22Rv1 (cell line): ENCODE measurements around the gene CHRNB1.
A peak's percentile ranks its signal among the peaks of the same experiment; 100 is the strongest.

Source experiments
- H3K27ac ChIP-seq: fragments of 450-650 bp; 2 replicates; pipeline ENCODE4 v1.5.1; 2017
- ZFX ChIP-seq: fragments of 450-650 bp; IDR thresholded peaks from 2 replicates; pipeline ENCODE4 v1.6.1; 2017; ENCODE audit warnings: antibody characterized with exemption, borderline replicate concordance
- TF ChIP-seq, protein P1 (sequence below): fragments of 450-650 bp; IDR thresholded peaks from 2 replicates; pipeline ENCODE4 v1.5.1; 2017; ENCODE audit warnings: mild to moderate bottlenecking

The CHRNB1 gene

DNA sequence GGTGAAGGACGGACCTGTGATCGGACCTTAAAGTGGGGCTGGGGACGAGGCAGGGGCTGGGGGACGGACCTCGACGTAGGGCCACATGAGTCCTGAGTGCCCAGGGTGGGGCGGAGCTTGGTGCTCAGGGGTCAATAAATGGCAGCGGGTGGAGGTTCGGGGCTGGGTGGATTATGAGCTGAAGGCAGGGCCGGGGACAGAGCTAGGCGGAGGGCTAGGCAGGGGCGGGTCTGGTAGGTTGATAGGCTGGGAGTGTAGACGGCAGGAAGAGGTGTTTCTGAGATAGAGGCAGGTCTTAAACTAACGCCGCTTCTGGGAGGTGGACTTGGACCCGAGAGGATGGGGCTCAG lies 733 bp downstream of the CHRNB1 start:
- TF ChIP-seq, protein P1, sequence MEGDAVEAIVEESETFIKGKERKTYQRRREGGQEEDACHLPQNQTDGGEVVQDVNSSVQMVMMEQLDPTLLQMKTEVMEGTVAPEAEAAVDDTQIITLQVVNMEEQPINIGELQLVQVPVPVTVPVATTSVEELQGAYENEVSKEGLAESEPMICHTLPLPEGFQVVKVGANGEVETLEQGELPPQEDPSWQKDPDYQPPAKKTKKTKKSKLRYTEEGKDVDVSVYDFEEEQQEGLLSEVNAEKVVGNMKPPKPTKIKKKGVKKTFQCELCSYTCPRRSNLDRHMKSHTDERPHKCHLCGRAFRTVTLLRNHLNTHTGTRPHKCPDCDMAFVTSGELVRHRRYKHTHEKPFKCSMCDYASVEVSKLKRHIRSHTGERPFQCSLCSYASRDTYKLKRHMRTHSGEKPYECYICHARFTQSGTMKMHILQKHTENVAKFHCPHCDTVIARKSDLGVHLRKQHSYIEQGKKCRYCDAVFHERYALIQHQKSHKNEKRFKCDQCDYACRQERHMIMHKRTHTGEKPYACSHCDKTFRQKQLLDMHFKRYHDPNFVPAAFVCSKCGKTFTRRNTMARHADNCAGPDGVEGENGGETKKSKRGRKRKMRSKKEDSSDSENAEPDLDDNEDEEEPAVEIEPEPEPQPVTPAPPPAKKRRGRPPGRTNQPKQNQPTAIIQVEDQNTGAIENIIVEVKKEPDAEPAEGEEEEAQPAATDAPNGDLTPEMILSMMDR = no peak
- TF ChIP-seq ZFX = no peak
- peak overlapping the region; percentile 82 for H3K27ac ChIP-seq

DNA sequence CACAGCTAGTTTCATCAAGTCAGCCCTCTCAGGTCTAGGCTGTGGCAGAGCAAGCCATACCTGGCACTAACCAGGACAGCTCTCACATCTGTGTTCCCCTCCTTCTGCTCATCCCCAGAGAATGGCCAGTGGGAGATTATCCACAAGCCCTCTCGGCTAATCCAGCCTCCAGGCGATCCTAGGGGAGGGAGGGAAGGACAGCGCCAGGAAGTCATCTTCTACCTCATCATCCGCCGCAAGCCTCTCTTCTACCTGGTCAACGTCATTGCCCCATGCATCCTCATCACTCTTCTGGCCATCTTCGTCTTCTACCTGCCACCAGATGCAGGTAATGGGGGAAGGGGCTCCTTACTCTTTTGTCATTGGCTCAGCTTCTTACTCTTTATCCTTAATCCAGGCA lies 3.6 kb downstream of the CHRNB1 start:
- H3K27ac ChIP-seq = no peak overlapping the region
- no peak for TF ChIP-seq ZFX
- TF ChIP-seq, protein P1 = no peak

DNA sequence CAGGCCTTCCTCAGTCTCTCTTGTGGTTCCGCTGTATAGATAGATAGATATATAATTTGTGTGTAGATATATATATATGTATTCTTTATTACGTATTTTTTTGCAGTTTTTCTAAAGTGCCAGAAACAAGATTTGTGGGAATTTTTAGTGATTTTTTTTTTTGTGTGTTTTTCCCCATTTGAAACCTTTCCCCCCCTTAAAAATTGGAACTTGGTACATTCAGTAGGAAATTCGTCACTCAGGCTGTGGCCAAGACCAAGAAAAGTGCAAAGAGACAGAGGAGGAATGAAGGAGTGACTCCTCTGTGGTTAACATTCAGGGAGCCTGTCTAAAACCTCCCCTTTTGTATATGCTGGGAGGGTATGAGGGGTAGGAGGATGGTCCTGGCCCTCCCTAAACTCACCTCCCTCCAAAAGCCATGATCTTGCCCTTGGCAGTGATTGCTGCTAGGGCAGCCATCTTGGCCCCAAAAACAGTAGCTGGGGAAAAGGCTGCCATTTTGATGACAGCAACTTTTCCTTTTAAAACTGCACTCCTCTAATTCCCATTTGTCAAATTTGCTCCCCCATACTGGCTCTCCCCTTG lies 15.2 kb downstream of the CHRNB1 start:
- TF ChIP-seq, protein P1 = no peak
- no peak for TF ChIP-seq ZFX
- 0 out of 2 replicates have a peak overlapping the region, but pooled peaks have one; percentile 13 for H3K27ac ChIP-seq

DNA sequence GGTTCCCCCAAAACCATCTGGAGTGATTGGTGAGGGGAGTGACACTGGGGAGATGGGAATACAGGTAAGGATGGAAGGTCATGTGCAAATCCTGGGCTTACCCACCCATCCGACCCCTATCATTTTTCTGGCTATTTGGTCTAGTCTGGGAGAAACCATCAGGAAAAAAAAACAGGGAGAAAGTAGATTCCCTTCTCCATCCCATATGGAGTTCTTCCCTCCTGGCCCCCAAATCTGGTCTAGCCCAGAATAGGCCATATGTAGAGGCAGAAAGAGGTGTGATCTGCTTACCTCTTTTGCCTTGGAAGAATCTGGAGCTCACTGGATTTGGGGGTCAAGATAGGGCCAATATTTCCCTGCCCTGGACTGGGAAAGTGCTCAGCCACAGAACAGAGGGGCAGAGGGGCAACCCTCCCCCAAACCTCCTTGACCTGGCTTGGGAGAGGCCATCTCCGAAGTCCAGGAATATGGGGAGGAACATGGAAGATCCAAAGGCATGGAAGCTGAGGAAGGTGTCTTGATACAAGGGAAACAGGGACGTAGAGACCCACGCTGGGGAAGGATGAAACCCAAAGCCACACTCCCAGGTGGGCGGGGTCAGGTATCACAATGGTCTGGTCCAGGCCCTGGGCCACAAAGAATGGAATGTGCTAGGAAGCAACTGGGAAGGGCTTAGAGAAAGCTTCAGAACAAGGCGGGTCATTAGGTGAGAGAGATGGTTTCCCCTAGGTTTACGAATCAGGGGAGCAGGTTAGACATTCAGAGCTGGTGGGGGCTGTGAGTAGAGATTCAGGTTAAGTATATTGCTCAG lies 16.2 kb downstream of the CHRNB1 start:
- no peak overlapping the region for H3K27ac ChIP-seq
- TF ChIP-seq, protein P1 = no peak
- TF ChIP-seq ZFX = no peak

DNA sequence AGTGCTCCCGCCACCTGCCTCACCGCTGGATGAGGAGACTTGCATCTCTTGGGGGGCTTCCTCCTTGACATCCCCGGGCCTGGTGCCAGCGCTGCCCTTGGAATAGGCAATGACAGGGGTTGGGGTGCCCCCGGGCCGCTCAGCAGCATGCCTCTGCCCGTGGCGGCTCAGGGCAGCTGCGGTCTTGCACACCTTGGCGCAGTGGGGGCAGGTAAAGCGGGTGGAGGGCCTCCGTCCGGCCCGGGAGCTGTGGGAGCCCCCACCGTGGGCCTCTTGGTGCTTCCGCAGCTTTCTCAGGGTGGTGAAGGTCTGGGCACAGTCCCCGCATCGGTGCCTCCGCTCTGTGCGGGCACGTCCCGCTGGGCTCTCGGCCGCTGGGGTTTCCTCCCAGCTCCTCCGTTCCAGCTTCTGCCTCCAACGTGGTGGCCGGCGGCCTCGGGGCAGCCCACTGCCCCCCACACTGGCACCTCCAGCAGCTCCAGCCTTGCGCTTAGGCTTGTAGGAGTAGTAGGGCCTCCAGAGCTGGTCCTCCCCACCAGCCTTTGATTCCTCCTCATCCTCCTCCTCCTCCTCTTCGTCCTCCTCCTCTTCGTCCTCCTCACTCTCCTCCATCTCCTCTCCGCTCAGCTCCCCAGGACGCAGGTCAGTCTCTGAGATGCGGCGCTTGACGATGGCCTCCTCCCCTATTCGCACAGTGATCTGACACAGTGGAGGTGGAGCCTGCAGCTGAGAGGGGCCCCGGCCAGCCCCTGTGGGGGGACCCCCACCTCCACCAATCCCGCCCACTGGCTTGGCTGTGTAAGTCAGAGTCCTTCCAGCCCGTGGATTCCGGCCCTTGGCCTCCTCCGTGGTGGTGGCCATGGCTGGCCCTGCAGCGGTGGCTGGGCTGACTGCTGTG lies 17.9 kb downstream of the CHRNB1 start:
- H3K27ac ChIP-seq = no peak overlapping the region
- TF ChIP-seq, protein P1 = no peak
- TF ChIP-seq ZFX = no peak

- TF ChIP-seq ZFX = no peak
- TF ChIP-seq, protein P1 = no peak
- H3K27ac ChIP-seq = no peak overlapping the region
Observed at GRCh38 chr17:7463372-7463846, 18.5 kb downstream of the CHRNB1 start.
